SK-N-SH (cell line): ENCODE measurements around the gene NEUROG1.

Source experiments
- CHD2 ChIP-seq: fragments of 150-350 bp; IDR thresholded peaks from 2 replicates; pipeline ENCODE4 v1.6.1; 2018; ENCODE audit warnings: low read length; ENCODE audit not compliant: partially characterized antibody
- CTCF ChIP-seq: fragments of 200-600 bp; sonication (generic); IDR thresholded peaks from 2 replicates; pipeline ENCODE4 v1.6.1; 2017; ENCODE audit warnings: antibody characterized with exemption, mild to moderate bottlenecking, moderate library complexity
- EP300 ChIP-seq, 2 experiments: IDR thresholded peaks; 2 replicates each; pipeline versions ENCODE4 v1.4.0 to v1.6.1; 2012; ENCODE audit warnings: borderline replicate concordance in 1 of 2, low read depth in 1 of 2, low read length in 1 of 2
- EZH2phosphoT487 ChIP-seq: fragments of 200-600 bp; sonication (generic); IDR thresholded peaks from 2 replicates; pipeline ENCODE4 v1.6.1; 2017; ENCODE audit warnings: low read depth, mixed run types, mild to moderate bottlenecking, antibody characterized with exemption, moderate library complexity, borderline replicate concordance
- FOXM1 ChIP-seq: IDR thresholded peaks from 2 replicates; pipeline ENCODE4 v1.4.0; 2012; ENCODE audit warnings: low read depth, mild to moderate bottlenecking
- GABPA ChIP-seq: IDR thresholded peaks from 2 replicates; pipeline ENCODE4 v1.4.0; 2012; ENCODE audit warnings: low read depth, mild to moderate bottlenecking
- MXI1 ChIP-seq: IDR thresholded peaks from 2 replicates; pipeline ENCODE4 v1.6.1; 2012; ENCODE audit warnings: mild to moderate bottlenecking, low read depth, low read length, improper control_type of control experiment
- YY1 ChIP-seq: IDR thresholded peaks from 2 replicates; pipeline ENCODE4 v1.4.0; 2012; ENCODE audit warnings: low read depth, mild to moderate bottlenecking
- ZBTB33 ChIP-seq: IDR thresholded peaks from 2 replicates; pipeline ENCODE4 v1.4.0; 2012; ENCODE audit warnings: low read depth, borderline replicate concordance

GRCh38 chr5:135533794-135534193 lies 2.0 kb downstream of the NEUROG1 start:
- TF ChIP-seq CTCF = no peak
- TF ChIP-seq MXI1 = no peak
- TF ChIP-seq FOXM1 = no peak
- no peak for TF ChIP-seq ZBTB33
- no peak for TF ChIP-seq EZH2phosphoT487
- no peak for TF ChIP-seq EP300 (IDR thresholded peaks at IDR 0.05; ENCODE audit: borderline replicate concordance in 1 of 2, low read depth in 1 of 2, low read length in 1 of 2)
- no peak for TF ChIP-seq YY1
- no peak for TF ChIP-seq GABPA
- TF ChIP-seq CHD2 = no peak
